Upper lobe of right lung (tissue), 1 donor: Measurements from ENCODE around the gene MFSD1. TPM values are rescaled to one million over a fixed set of nuclear protein-coding genes. Genes with fewer than 3 reads are reported as not detected.

Experiments used
- ATAC-seq: fragments of 200-7000 bp; cut with Tn5 transposase; one replicate; pipeline ENCODE4 v1.9.1; 2020; ENCODE audit warnings: mild to moderate bottlenecking, moderate library complexity
- DNase-seq: peaks from one replicate; pipeline ENCODE4 v3.0.0-alpha.2; 2020
- H3K27ac ChIP-seq: fragments of 200-600 bp; one replicate; pipeline ENCODE4 v1.8.0; 2022
- H3K27me3 ChIP-seq: fragments of 200-600 bp; one replicate; pipeline ENCODE4 v1.8.0; 2022; ENCODE audit warnings: mild to moderate bottlenecking
- H3K36me3 ChIP-seq: fragments of 200-600 bp; one replicate; pipeline ENCODE4 v1.8.0; 2022
- H3K4me1 ChIP-seq: fragments of 200-600 bp; one replicate; pipeline ENCODE4 v1.8.0; 2022
- H3K4me3 ChIP-seq: fragments of 200-600 bp; one replicate; pipeline ENCODE4 v1.8.0; 2022; ENCODE audit warnings: mild to moderate bottlenecking
- H3K9me3 ChIP-seq: fragments of 200-600 bp; one replicate; pipeline ENCODE4 v1.8.0; 2022
- CTCF ChIP-seq: fragments of 200-600 bp; IDR thresholded peaks from one replicate; pipeline ENCODE4 v1.8.0; 2022; ENCODE audit warnings: antibody characterized with exemption
- intact Hi-C: fragments of 100-400 bp; cut with DNase I; formaldehyde crosslinking; loops from one replicate; pipeline ENCODE4 v1.11.0; 2022
- total RNA-seq: library from RNA; stranded (reverse); fragmentation: NEBNext Ultra II Directional; extraction: Animal tissue kit (Norgen Biotek cat#: 25700); gene quantifications from one replicate; pipeline ENCODE4 v1.2.1, GENCODE V29; 2021
- donor health status: DM: no; HTN: yes; CAD: no; lungs with severe emphysema.

Gene MFSD1
- total RNA-seq, 1 donor from 2014 or later, result 84.5 TPM

- no peaks in the 10 kb centered on the region for H3K27me3 ChIP-seq
- peaks cover 11% of the 10 kb centered on the region for H3K4me1 ChIP-seq
- H3K36me3 ChIP-seq, result no peaks in the 10 kb centered on the region
- no peak for DNase-seq
- H3K27ac ChIP-seq, result no peak overlapping the region
- no peaks in the 10 kb centered on the region for H3K9me3 ChIP-seq
- ATAC-seq, result no peak
- intact Hi-C loops, result no loop called here
- no peak for TF ChIP-seq CTCF
- no peak overlapping the region for H3K4me3 ChIP-seq
These were observed 38.4 kb upstream of the MFSD1 start for GRCh38 chr3:158763421-158763820.

DNA sequence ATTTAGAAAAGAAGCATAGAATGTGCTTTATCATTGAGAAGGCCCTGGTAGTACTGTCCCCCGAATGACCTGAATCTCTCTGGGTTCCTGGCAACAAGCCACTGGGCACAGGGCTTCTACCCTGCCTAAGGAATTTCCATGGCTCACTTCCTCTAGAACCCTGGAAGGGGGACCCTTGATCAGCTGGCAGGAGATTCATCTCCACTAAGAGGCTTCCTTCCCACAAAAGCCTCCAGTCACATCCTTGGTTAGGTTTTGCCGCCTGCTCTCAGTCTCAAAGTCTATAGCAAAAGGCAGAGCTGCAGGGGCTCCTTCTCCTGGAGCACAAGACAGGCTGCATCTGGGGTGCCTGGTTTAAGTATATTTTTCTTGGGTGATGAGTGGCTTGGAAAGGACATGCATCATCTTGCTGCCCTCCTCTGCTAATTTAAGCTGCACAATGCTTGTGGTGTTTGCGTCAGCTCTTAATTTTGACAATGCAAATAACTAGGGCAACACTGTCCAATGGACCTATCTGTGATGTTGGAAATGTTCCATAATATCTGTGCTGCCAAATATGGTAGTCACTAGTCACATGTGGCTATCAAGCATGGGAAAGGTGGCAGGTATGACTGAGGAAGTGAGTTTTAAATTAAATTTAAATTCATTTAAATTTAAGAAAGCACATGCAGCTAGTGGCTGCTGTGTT is 36.2 kb upstream of the MFSD1 start:
- no peak for DNase-seq
- no peak overlapping the region for H3K27ac ChIP-seq
- ATAC-seq, result no peak
- H3K4me3 ChIP-seq, result no peak overlapping the region
- no peak for TF ChIP-seq CTCF
- peaks cover 30% of the 10 kb centered on the region for H3K4me1 ChIP-seq
- H3K9me3 ChIP-seq, result no peaks in the 10 kb centered on the region
- intact Hi-C loops, result no loop called here
- H3K27me3 ChIP-seq, result no peaks in the 10 kb centered on the region
- H3K36me3 ChIP-seq, result no peaks in the 10 kb centered on the region

DNA sequence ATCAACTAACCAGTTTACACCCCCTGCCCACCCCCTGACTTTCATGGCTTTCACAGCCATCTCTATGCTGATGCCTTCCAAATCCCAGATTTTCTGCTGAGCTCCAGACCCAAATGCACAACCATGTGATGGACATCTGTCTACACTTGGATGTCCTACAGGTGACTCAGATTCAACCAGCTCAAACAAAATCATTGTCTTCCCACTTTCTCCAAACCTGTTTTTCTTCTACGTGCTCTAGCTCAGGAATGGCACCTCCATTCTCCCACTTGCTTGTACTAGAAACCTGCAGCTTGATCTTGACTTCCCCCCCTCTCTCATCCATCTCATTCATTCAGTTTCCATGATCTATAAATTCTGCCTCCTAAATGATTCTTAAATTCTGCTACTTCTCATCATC is 35.5 kb upstream of the MFSD1 start:
- H3K4me3 ChIP-seq, result no peak overlapping the region
- H3K4me1 ChIP-seq, result peaks cover 30% of the 10 kb centered on the region
- H3K36me3 ChIP-seq, result no peaks in the 10 kb centered on the region
- DNase-seq, result no peak
- intact Hi-C loops, result no loop called here
- TF ChIP-seq CTCF, result no peak
- H3K27me3 ChIP-seq, result no peaks in the 10 kb centered on the region
- no peak for ATAC-seq
- H3K27ac ChIP-seq, result no peak overlapping the region
- no peaks in the 10 kb centered on the region for H3K9me3 ChIP-seq

DNA sequence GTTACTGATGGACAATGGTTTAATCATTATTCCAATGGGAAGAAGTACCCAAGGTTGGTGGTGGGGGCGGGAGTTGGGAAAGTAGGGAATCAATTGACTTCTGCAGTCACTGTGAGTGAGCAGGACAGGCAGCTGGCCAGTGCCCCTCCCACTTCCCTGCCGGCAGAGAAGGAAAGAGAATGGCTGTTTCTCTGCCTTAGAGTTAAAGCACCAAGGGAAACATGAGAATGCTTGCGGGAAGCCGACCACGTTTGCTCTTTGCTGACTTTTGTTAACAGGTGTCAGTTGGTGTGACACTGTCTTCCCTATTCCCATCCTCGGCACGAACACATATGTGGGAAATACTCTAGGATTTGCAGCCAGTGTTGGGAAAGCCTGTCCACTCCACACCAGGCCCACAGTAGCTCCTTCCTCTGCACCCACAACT is 33.5 kb upstream of the MFSD1 start:
- no peak for TF ChIP-seq CTCF
- H3K27ac ChIP-seq, result peak overlapping the region; percentile 52
- H3K4me3 ChIP-seq, result no peak overlapping the region
- no peaks in the 10 kb centered on the region for H3K36me3 ChIP-seq
- ATAC-seq (peak; percentile 69), DNase-seq (peak; percentile 68)
- H3K9me3 ChIP-seq, result no peaks in the 10 kb centered on the region
- H3K27me3 ChIP-seq, result no peaks in the 10 kb centered on the region
- intact Hi-C loops, result no loop called here
- peaks cover 34% of the 10 kb centered on the region for H3K4me1 ChIP-seq

- DNase-seq, result no peak
- Histone ChIP-seq H3K4me1 (peaks cover 40% of the 10 kb centered on the region), H3K27me3 (no peaks in the 10 kb centered on the region), H3K9me3 (no peaks in the 10 kb centered on the region), H3K36me3 (no peaks in the 10 kb centered on the region), H3K4me3 (no peak overlapping the region), H3K27ac (peak overlapping the region; percentile 52)
- intact Hi-C loops, result no loop called here
- no peak for TF ChIP-seq CTCF
- peak; percentile 72 for ATAC-seq
These were observed 32.8 kb upstream of the MFSD1 start for GRCh38 chr3:158768881-158769543.
